Central memory CD4-positive, alpha-beta T cell (primary cell): ENCODE data around the gene HIVEP1.
A peak's percentile ranks its signal among the peaks of the same experiment; 100 is the strongest.

Experiments used
- DNase-seq: peaks from one replicate; pipeline ENCODE4 v3.0.0; 2022

HIVEP1 gene

GRCh38 chr6:11994875-11995461 is 17.1 kb upstream of the HIVEP1 start:
- DNase-seq, result no peak

GRCh38 chr6:11996751-11997150 is 15.4 kb upstream of the HIVEP1 start:
- DNase-seq, result no peak

GRCh38 chr6:11999246-11999645 is 12.9 kb upstream of the HIVEP1 start:
- DNase-seq, result no peak

- no peak for DNase-seq
Observed at GRCh38 chr6:12000174-12000573, 11.9 kb upstream of the HIVEP1 start.

GRCh38 chr6:12001004-12001705 is 11.0 kb upstream of the HIVEP1 start:
- DNase-seq, result no peak

- no peak for DNase-seq
Observed at GRCh38 chr6:12001706-12002435, 10.2 kb upstream of the HIVEP1 start.

GRCh38 chr6:12007473-12007872 is 4.6 kb upstream of the HIVEP1 start:
- DNase-seq, result no peak

GRCh38 chr6:12007887-12008286 is 4.2 kb upstream of the HIVEP1 start:
- no peak for DNase-seq

GRCh38 chr6:12008366-12009179 is 3.5 kb upstream of the HIVEP1 start:
- DNase-seq, result peak; percentile 91

GRCh38 chr6:12009180-12009685 is 2.9 kb upstream of the HIVEP1 start:
- no peak for DNase-seq

GRCh38 chr6:12009876-12010634 is 2.1 kb upstream of the HIVEP1 start:
- no peak for DNase-seq

GRCh38 chr6:12010635-12011275 is 1.4 kb upstream of the HIVEP1 start:
- no peak for DNase-seq

- DNase-seq, result peak; percentile 97
Observed at GRCh38 chr6:12011276-12012037, 655 bp upstream of the HIVEP1 start.

GRCh38 chr6:12012558-12013306 is 620 bp downstream of the HIVEP1 start:
- DNase-seq, result peak; percentile 76

- DNase-seq, result no peak
Observed at GRCh38 chr6:12013307-12013719, 1.2 kb downstream of the HIVEP1 start.

GRCh38 chr6:12014027-12014872 is 2.1 kb downstream of the HIVEP1 start:
- DNase-seq, result no peak

GRCh38 chr6:12014873-12015149 is 2.7 kb downstream of the HIVEP1 start:
- DNase-seq, result no peak

GRCh38 chr6:12017263-12017662 is 5.2 kb downstream of the HIVEP1 start:
- DNase-seq, result no peak

GRCh38 chr6:12017876-12018401 is 5.8 kb downstream of the HIVEP1 start:
- DNase-seq, result no peak
